Measurements from ENCODE around the gene PRR9. TPM values are rescaled to one million over a fixed set of nuclear protein-coding genes. Genes with fewer than 3 reads are reported as not detected.

Gene PRR9
- total RNA-seq, 1 experiment from 2014 or later = not detected

- no peaks in the 10 kb centered on the region for H3K9me3 ChIP-seq (ENCODE audit: control insufficient read depth, insufficient read depth, low read depth, low read length)
- no peak for ATAC-seq
- no peak for TF ChIP-seq TCF7L2 (IDR thresholded peaks at IDR 0.05; ENCODE audit: low read depth, low read length)
- no peak for TF ChIP-seq CTCF (IDR thresholded peaks at IDR 0.05)
- CTCF ChIA-PET = interaction anchor here (0.6 kb wide), 1 partner anchor 498 kb away, joined by 3 read pairs; no protein-coding TSS in a partner anchor
- intact Hi-C loops (cut with micrococcal nuclease; ENCODE audit: unreplicated experiment) (no loop called here), in situ Hi-C loops (cut with HindIII; ENCODE audit: low pct_unique_long_range_greater_than_20kb, low sequenced_read_pairs) (no loop called here)
- H3K27ac ChIP-seq (ENCODE audit: low read length) = no peak overlapping the region
- H3K4me1 ChIP-seq (ENCODE audit: control insufficient read depth, insufficient read depth, low read length) = no peaks in the 10 kb centered on the region
- no TSS peak for BruUV-seq (replicated peaks)
- H3K4me3 ChIP-seq (ENCODE audit: low read depth in 2 of 2, low read length in 2 of 2) = no peak overlapping the region
- no peak for DNase-seq (ENCODE audit: low read depth, low spot score)
- H3K27me3 ChIP-seq (ENCODE audit: control insufficient read depth, insufficient read depth, low read length) = 0 out of 2 replicates have a peak, but pooled peaks cover 3% of the 10 kb centered on the region
- POLR2A ChIA-PET = no interaction called here
- no peaks in the 10 kb centered on the region for H3K36me3 ChIP-seq (ENCODE audit: control insufficient read depth, insufficient read depth, low read length)
Observed at GRCh38 chr1:153242160-153242559, 24.8 kb downstream of the PRR9 start.

- intact Hi-C loops (cut with micrococcal nuclease; ENCODE audit: unreplicated experiment) = no loop called here
- TF ChIP-seq CTCF (IDR thresholded peaks at IDR 0.05) = no peak
- no peak for TF ChIP-seq TCF7L2 (IDR thresholded peaks at IDR 0.05; ENCODE audit: low read depth, low read length)
- TF ChIP-seq SIN3A (IDR thresholded peaks at IDR 0.05; ENCODE audit: borderline replicate concordance, insufficient read depth, low read depth, low read length) = no peak
- no peak for TF ChIP-seq REST (IDR thresholded peaks at IDR 0.05; ENCODE audit: insufficient read depth in 1 of 2, low read depth in 2 of 2, low read length in 1 of 2)
- no peak for TF ChIP-seq POLR2AphosphoS5 (IDR thresholded peaks at IDR 0.05; ENCODE audit: low read depth, low read length)
- peaks cover 6% of the 10 kb centered on the region; the same call in 1 of the 2 replicates for H3K27me3 ChIP-seq (ENCODE audit: control insufficient read depth, insufficient read depth, low read length)
- in situ Hi-C loops (cut with HindIII; ENCODE audit: low pct_unique_long_range_greater_than_20kb, low sequenced_read_pairs) = no loop called here
- H3K27ac ChIP-seq (ENCODE audit: low read length) = no peak overlapping the region
- no peak overlapping the region for H3K4me3 ChIP-seq (ENCODE audit: low read depth in 2 of 2, low read length in 2 of 2)
- H3K36me3 ChIP-seq (ENCODE audit: control insufficient read depth, insufficient read depth, low read length) = no peaks in the 10 kb centered on the region
- ATAC-seq (no peak), DNase-seq (ENCODE audit: low read depth, low spot score) (no peak)
- H3K4me1 ChIP-seq (ENCODE audit: control insufficient read depth, insufficient read depth, low read length) = no peaks in the 10 kb centered on the region
- no TSS peak for BruUV-seq (replicated peaks)
- ChIA-PET POLR2A (no interaction called here), CTCF (no interaction called here)
- no peaks in the 10 kb centered on the region for H3K9me3 ChIP-seq (ENCODE audit: control insufficient read depth, insufficient read depth, low read depth, low read length)
Observed at GRCh38 chr1:153245466-153245865, 28.1 kb downstream of the PRR9 start.
